SU-DHL-6 (cell line): ENCODE data around the gene MTERF1.

Experiments
- EZH2phosphoT487 ChIP-seq: fragments of 200-600 bp; sonication (generic), shearing (Covaris generic); conservative IDR thresholded peaks from 2 replicates; pipeline ENCODE4 v1.6.1; 2018; ENCODE audit warnings: mild to moderate bottlenecking, antibody characterized with exemption, low read length, moderate library complexity, mixed read lengths
- TF ChIP-seq, protein P1 (sequence below): fragments of 200-600 bp; sonication (generic); IDR thresholded peaks from one replicate; pipeline ENCODE4 v1.5.1; 2017; ENCODE audit warnings: antibody characterized with exemption, mild to moderate bottlenecking, low read length, moderate library complexity; ENCODE audit not compliant: insufficient read depth, poor library complexity, severe bottlenecking

DNA sequence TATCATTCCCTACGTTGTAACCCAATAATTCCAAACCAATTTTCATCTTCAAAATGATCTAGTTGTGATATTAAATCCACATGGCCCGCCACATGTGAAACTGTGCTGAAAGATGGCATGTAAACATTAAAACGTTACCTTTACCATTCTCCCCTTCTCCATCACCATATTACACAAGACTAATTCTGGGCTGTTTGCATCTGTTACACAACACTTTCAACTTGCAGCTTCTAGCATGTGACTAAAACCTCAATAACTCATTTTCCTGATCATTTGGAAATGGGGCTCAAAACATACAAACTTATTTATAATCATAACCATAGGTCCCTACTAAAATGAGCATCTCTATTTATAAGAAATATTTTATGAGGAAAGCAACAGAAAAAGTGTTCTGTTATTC lies 4.7 kb downstream of the MTERF1 start:
- TF ChIP-seq, protein P1, sequence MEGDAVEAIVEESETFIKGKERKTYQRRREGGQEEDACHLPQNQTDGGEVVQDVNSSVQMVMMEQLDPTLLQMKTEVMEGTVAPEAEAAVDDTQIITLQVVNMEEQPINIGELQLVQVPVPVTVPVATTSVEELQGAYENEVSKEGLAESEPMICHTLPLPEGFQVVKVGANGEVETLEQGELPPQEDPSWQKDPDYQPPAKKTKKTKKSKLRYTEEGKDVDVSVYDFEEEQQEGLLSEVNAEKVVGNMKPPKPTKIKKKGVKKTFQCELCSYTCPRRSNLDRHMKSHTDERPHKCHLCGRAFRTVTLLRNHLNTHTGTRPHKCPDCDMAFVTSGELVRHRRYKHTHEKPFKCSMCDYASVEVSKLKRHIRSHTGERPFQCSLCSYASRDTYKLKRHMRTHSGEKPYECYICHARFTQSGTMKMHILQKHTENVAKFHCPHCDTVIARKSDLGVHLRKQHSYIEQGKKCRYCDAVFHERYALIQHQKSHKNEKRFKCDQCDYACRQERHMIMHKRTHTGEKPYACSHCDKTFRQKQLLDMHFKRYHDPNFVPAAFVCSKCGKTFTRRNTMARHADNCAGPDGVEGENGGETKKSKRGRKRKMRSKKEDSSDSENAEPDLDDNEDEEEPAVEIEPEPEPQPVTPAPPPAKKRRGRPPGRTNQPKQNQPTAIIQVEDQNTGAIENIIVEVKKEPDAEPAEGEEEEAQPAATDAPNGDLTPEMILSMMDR = no peak
- TF ChIP-seq EZH2phosphoT487 = no peak
